GM18870 (cell line): Measurements from ENCODE around the gene THSD4.

Experiments used
- ATAC-seq: cut with Tn5 transposase; IDR thresholded peaks from one replicate; pipeline ENCODE4 v1.9.1; 2021; ENCODE audit warnings: moderate library complexity; ENCODE audit not compliant: unreplicated experiment

THSD4 gene

GRCh38 chr15:71288348-71288955, 173.2 kb downstream of the THSD4 start:
- no peak for ATAC-seq

GRCh38 chr15:71290002-71290401, 174.7 kb downstream of the THSD4 start:
- ATAC-seq, result no peak

- no peak for ATAC-seq
Observed at GRCh38 chr15:71290881-71291635, 175.8 kb downstream of the THSD4 start.

GRCh38 chr15:71291723-71292122, 176.5 kb downstream of the THSD4 start:
- no peak for ATAC-seq

- ATAC-seq, result no peak
Observed at GRCh38 chr15:71293723-71294122, 178.5 kb downstream of the THSD4 start.

- ATAC-seq, result no peak
Observed at GRCh38 chr15:71294251-71294910, 179.1 kb downstream of the THSD4 start.

DNA sequence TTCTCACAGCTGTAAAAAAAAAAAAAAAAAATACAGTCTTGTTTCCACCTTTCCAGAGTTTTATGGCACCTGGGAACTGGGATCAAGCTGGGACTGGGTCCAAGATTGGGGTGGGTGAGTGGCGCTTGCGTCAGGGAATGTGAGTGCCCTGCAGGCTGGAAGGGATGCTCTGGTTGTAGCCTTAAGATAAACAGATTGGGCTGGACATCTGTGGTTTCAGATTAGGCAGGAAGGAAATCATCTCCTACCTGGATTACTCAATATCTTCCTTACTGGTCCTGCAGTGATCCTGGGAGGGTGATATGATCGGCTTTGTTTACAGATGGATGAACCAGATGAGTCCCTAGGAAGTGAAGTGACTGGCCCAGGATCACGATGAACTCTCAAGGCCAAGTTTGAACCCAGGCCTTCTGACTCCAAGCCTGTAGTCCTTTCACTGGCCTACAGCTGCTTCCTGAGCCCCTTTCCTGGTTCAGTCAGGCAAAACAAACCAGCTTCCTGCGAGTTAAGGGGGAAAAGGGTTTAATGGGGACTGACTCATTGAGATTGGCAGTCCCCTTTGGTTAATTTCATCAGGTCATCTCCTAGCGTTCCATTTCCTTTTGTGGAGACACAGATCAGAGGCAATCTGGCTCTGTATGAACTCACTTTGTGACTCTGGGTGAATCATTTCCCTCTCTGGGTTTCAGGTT, 179.8 kb downstream of the THSD4 start:
- ATAC-seq, result no peak

DNA sequence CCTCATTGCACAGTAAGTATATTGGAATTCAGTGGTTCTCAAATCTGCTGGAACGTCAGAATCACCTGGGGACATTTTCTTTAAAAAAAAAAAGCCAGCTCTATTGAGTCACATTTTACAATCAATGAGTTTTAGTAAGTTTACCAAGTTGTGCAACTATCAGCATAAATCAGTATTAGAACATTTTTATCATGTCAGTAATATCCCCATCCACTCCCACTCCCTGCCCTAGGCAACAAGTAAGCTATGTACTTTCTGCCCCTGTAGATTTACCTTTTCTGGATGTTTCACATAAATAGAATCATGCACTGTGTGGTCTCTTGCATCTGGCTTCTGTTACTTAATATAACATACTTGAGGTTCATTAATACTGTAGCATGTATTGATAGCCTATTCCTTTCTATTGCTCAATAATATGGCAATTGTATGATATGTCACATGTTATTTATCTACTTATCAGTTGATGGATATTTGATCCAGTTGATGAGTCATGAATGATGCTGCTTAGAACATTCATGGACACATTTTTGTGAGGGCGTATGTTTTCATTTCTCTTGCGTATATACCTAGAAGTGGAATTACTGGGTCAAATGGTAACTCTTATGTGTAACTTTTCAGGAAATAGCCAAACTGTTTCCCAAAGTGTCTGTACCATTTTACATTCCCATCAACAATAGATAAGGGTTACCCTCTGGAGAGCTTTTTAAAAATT, 180.5 kb downstream of the THSD4 start:
- ATAC-seq, result no peak

- ATAC-seq, result no peak
Observed at GRCh38 chr15:71296315-71296679, 181.0 kb downstream of the THSD4 start.

DNA sequence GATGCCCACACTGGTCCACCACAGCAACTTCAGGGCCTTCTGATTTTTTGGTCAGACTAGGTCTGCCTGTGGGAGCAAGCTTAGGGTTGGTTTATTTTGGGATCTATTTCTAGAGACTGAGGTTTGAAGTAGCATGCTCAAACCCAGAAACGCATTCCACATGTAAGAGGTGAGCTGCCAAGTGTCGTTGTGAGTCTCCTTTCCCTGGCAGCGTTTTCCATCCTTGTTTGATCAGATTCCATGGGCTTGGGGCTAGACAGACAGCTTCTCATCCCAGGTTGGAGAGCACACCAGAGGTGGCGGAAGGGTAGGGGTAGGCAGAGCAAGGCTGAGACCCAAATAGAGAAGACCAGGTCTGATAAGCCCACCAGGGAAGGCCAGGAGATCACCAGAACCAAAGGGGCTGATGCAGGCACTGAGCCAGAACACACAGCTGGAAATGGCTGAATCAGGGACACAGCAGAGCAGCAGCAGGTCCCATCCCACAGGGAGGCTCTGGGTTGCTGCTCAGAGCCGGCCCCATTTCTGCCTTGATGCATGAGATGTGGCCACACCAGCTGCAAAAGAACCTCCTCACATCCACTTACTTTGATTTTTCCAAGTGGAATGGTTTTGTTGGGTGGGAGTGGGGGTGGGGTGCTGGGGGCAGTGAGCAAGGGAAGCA, 186.8 kb downstream of the THSD4 start:
- ATAC-seq, result no peak

GRCh38 chr15:71302861-71303410, 187.7 kb downstream of the THSD4 start:
- no peak for ATAC-seq

GRCh38 chr15:71303977-71304376, 188.7 kb downstream of the THSD4 start:
- no peak for ATAC-seq

GRCh38 chr15:71304681-71305080, 189.4 kb downstream of the THSD4 start:
- ATAC-seq, result no peak

- ATAC-seq, result no peak
Observed at GRCh38 chr15:71306538-71306937, 191.3 kb downstream of the THSD4 start.

DNA sequence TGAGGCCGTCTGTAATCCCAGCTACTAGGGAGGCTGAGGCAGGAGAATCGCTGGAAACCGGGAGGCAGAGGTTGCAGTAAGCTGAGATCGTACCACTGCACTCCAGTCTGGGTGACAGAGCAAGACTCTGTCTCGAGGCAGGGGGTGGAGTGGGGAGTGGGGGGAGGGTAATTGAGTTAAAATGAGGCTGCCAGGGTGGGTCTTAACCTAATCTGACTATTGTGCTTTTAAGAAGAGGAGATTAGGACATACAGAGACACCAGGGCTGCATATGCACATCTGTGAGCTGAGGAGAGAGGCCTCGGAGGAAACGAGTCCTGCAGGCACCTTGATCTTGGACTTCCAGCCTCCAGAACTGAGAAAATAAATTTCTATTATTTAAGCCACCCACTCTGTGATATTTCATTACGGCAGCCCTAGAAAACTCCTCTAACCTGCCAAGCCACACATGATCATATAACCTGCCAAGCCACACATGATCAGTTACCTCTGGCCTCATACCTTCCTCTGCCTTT, 197.0 kb downstream of the THSD4 start:
- no peak for ATAC-seq

DNA sequence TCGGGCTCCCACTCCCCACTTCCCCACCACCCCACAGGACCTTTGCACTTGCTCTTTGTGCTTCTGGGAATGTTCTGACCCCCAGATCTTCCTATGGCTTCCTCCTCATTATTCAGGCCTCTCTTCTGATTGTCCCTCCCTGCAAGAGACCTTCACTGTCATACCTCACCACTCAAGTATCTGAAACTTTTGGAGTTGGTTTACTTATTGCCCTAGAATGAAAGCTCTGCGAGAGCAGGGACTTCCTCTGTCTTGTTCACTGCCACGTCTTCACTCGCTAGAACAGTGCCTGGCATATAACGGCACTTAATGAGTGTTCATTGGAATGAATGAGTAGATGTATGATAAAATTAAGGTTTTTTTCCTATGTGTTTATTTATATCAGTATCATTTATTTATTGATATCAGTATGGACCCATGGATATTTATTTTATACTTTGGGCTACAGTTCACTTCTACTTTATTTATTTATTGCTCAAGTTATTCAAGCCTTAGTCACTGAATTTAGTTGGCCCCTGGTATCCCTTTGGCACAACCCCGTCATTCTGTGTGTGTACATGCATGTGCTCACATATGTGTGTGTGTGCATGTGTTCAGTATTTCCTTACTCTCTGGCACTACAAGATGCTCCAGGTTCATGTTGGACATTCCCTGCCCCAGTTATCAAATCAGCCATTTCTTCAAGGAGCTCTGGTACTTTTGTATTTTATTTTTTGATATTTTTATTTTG, 197.6 kb downstream of the THSD4 start:
- ATAC-seq, result no peak

GRCh38 chr15:71313806-71314205, 198.5 kb downstream of the THSD4 start:
- ATAC-seq, result no peak

DNA sequence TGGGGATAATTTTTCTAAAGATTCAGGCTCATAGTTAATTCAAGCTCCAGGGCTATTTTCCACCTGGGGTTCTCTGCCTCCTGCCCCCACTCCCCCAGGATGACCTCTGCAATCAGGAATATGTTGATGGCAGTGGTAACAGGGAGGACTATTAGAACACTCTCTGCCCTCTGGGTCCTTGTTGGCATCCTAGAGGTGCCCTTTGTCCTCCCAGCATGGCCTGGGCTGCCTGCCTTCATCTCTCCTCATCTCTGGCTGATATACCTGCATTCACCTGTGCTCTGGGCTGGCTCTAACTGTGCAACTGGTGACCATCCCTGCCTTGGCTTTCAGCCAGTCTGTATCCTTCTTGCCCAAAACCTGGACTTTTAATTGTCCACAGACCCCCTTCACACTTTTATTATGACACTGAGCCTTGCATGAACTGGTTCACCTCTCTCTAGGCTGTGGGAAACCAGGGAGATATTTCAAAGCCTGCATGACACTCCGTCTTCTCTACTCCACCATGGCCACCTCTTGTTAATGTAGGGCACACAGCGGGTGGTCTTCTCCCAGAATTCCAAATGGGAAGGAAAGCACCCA, 199.8 kb downstream of the THSD4 start:
- no peak for ATAC-seq

DNA sequence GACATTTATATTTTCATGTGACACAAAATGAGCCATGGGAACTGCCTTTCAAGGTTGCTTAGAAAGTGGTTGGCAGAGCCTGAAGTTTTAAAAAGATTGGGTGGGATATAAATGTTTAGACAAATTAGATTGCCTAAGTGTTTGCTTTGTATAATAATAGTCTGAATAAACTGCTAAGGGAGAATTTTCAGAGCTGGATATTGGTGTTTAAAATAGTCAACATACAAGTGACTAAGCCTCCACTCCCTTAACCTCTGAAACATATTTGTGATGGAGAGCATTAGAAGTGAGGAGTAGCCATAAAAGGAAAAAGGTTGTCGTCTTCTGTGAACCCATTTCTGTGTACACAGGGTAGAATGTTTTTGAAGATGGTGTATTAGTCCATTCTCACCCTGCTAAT, 201.6 kb downstream of the THSD4 start:
- no peak for ATAC-seq
